CD4-positive, CD25-positive, alpha-beta regulatory T cell (primary cell): ENCODE results near the gene MEGF6. TPM values are rescaled to one million over a fixed set of nuclear protein-coding genes. Genes with fewer than 3 reads are reported as not detected.

Experiments used
- ATAC-seq, 2 donors: fragments of 150-1000 bp; cut with Tn5 transposase; one replicate each; pipeline ENCODE4 v1.10.0; 2021; ENCODE audit warnings: low read depth in 2 of 2, moderate number of reproducible peaks in 2 of 2, moderate library complexity in 1 of 2
- DNase-seq, 3 donors: peaks; one replicate each; pipeline versions ENCODE4 v3.0.0 to v3.0.0-alpha.2; 2012 to 2022; ENCODE audit warnings: mixed read lengths in 1 of 3
- H3K27ac ChIP-seq: one replicate; pipeline ENCODE4 v1.7.0; 2013; ENCODE audit warnings: mild to moderate bottlenecking, low read length; ENCODE audit not compliant: insufficient read depth, poor library complexity, severe bottlenecking
- H3K27me3 ChIP-seq: one replicate; pipeline ENCODE4 v1.7.0; 2013; ENCODE audit warnings: low read length; ENCODE audit not compliant: control insufficient read depth, insufficient read depth
- H3K36me3 ChIP-seq: one replicate; pipeline ENCODE4 v1.7.0; 2013; ENCODE audit warnings: mild to moderate bottlenecking, low read length, moderate library complexity; ENCODE audit not compliant: control insufficient read depth, insufficient read depth
- H3K4me1 ChIP-seq: 2 replicates; pipeline ENCODE4 v1.7.0; 2013; ENCODE audit warnings: mild to moderate bottlenecking, low read length; ENCODE audit not compliant: insufficient read depth, control insufficient read depth, poor library complexity, severe bottlenecking
- H3K4me3 ChIP-seq: one replicate; pipeline ENCODE4 v1.7.0; 2013; ENCODE audit warnings: low read depth, mild to moderate bottlenecking, low read length, moderate library complexity
- H3K9me3 ChIP-seq, 2 experiments: 1 replicate in 1 of 2; 2 replicates in 1 of 2; pipeline ENCODE4 v1.7.0; 2013; ENCODE audit warnings: low read length in 2 of 2, mild to moderate bottlenecking in 1 of 2, moderate library complexity in 1 of 2; ENCODE audit not compliant: control insufficient read depth in 2 of 2
- H3K27ac Mint-ChIP-seq, 3 donors: one replicate each; pipeline ENCODE4 v1.8.0; 2020 to 2022; ENCODE audit warnings: mild to moderate bottlenecking in 3 of 3, mixed read lengths in 3 of 3, moderate library complexity in 2 of 3
- H3K27me3 Mint-ChIP-seq: one replicate; pipeline ENCODE4 v1.8.0; 2022; ENCODE audit warnings: mild to moderate bottlenecking, mixed read lengths
- H3K36me3 Mint-ChIP-seq: one replicate; pipeline ENCODE4 v1.8.0; 2020; ENCODE audit warnings: mixed read lengths
- H3K4me1 Mint-ChIP-seq, 4 donors: one replicate each; pipeline ENCODE4 v1.8.0; 2020 to 2022; ENCODE audit warnings: mixed read lengths in 4 of 4, mild to moderate bottlenecking in 1 of 4
- H3K4me3 Mint-ChIP-seq, 4 donors: one replicate each; pipeline ENCODE4 v1.8.0; 2020 to 2022; ENCODE audit warnings: mild to moderate bottlenecking in 4 of 4, mixed read lengths in 4 of 4, moderate library complexity in 3 of 4
- H3K9me3 Mint-ChIP-seq, 7 donors: one replicate each; pipeline ENCODE4 v1.8.0; 2020 to 2022; ENCODE audit warnings: mixed read lengths in 7 of 7, mild to moderate bottlenecking in 3 of 7, moderate library complexity in 2 of 7
- polyA plus RNA-seq, 4 donors: library from polyadenylated mRNA; unstranded; fragments of 300-500 nt; fragmentation: Illumina TruSeq; gene quantifications; one replicate each; pipeline ENCODE4 v1.2.3, GENCODE V29; 2021
- total RNA-seq: library from RNA; stranded (reverse); gene quantifications from one replicate; pipeline ENCODE4 v1.2.3, GENCODE V29; 2022

MEGF6 gene
- total RNA-seq (123 TPM), polyA plus RNA-seq (1 to 10 TPM; 4.7 to 9.8 (median 6.5) TPM)

DNA sequence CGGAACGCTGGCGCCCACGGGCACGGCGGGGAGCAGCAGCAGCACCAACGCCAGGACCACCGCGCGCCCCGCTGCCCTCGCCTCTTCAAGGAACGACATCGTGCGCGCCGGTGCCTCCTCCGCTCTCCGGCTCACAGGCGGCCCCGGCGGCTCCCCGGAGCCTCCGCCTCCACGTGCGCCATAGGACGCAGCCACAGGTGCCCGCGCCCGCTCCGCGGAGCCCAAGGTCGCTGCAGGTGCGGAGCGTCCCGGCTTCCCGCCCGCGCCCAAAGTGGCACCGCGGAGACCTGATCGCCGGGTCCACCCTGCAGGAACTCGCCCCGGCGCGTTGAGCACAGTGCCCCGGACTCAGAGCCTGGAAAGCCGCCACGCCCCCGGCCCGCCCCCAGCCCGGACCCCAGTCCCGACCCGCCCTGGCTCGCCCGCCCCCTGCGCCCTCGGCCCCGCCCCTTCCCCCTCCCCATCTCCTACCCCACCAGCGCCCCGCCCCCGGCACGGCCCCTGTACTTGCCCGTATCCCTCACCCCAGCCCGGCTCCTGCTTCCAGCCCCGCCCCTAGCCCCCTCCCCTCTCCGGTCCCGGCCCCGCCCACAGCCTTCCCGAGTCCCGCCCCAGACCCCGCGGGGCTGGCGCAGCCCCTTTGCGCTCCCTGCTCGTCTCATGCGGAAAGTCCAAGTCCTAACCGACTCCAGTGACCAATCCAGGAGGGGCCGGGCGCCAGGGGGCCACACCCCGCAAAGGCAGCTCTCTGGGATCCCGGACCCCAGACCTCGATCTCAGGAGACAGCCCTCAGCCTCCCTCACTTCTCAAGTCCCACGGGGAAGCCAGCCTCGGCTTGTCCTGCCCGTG lies at the start of gene MEGF6:
Gene MEGF6 (minus strand): TSS at position 339 of the 850 bp plus-strand sequence. CDS start 240 bp downstream, at position 99.
- no peak within 1 kb of the TSS for H3K27ac Mint-ChIP-seq
- no peaks in the 10 kb centered on the region for H3K36me3 Mint-ChIP-seq
- no peak within 1 kb of the TSS for H3K27ac ChIP-seq
- H3K9me3 ChIP-seq: no peaks in the 10 kb centered on the region
- H3K4me1 ChIP-seq: peaks cover 16% of the 10 kb centered on the region
- DNase-seq (peak in 1 of 3 donors; percentile 53), ATAC-seq (peak in 1 of 2 donors; percentile 46)
- H3K4me3 ChIP-seq: no peak within 1 kb of the TSS
- peak within 1 kb of the TSS; percentile 56 to 80 (median 64) for H3K4me3 Mint-ChIP-seq
- H3K27me3 ChIP-seq: no peaks in the 10 kb centered on the region
- H3K9me3 Mint-ChIP-seq: peaks cover 0 to 3% (median 0%) of the 10 kb centered on the region in 7 donors
- H3K36me3 ChIP-seq: no peaks in the 10 kb centered on the region
- peaks cover 41% of the 10 kb centered on the region for H3K27me3 Mint-ChIP-seq
- H3K4me1 Mint-ChIP-seq: peaks cover 0 to 16% (median 0%) of the 10 kb centered on the region in 4 donors

DNA sequence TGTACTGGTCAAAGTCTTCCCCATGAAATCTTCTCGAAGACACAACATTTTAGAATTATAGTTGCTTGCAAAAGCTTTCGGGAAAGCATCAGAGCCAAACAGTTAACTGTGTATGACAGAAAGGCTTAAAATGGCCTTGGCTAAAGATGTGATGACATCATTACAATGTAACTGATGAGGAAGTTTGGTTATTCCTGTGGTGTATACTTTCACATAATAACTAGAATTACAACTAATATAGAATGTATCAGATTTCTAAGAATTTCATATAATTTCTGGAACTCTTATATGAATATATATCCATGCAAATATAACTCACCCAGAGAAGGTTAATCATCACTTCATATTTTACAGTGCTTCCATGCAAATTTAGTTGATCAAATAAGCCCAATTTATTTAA lies 49.4 kb upstream of the MEGF6 start:
- no peaks in the 10 kb centered on the region for H3K4me1 Mint-ChIP-seq
- peaks cover 32% of the 10 kb centered on the region for H3K27me3 Mint-ChIP-seq

GRCh38 chr1:3659093-3659492 lies 47.8 kb upstream of the MEGF6 start:
- DNase-seq: no peak
- H3K4me3 ChIP-seq: no peak overlapping the region
- Mint-ChIP-seq H3K9me3 (no peaks in the 10 kb centered on the region), H3K4me3 (no peak overlapping the region), H3K27ac (no peak overlapping the region), H3K4me1 (no peaks in the 10 kb centered on the region), H3K27me3 (peaks cover 44% of the 10 kb centered on the region), H3K36me3 (no peaks in the 10 kb centered on the region)
- H3K27ac ChIP-seq: no peak overlapping the region
- no peak for ATAC-seq
- H3K9me3 ChIP-seq: no peaks in the 10 kb centered on the region
- H3K4me1 ChIP-seq: no peaks in the 10 kb centered on the region
- no peaks in the 10 kb centered on the region for H3K27me3 ChIP-seq
- no peaks in the 10 kb centered on the region for H3K36me3 ChIP-seq

More for the DNA sequence above, 49.4 kb upstream of the MEGF6 start:
- H3K9me3 ChIP-seq: no peaks in the 10 kb centered on the region
- ATAC-seq: no peak
- Mint-ChIP-seq H3K9me3 (no peaks in the 10 kb centered on the region), H3K4me3 (no peak overlapping the region), H3K36me3 (no peaks in the 10 kb centered on the region), H3K27ac (no peak overlapping the region)
- H3K36me3 ChIP-seq: no peaks in the 10 kb centered on the region
- H3K27me3 ChIP-seq: no peaks in the 10 kb centered on the region
- no peak for DNase-seq
- no peak overlapping the region for H3K4me3 ChIP-seq
- H3K4me1 ChIP-seq: no peaks in the 10 kb centered on the region
- H3K27ac ChIP-seq: no peak overlapping the region

DNA sequence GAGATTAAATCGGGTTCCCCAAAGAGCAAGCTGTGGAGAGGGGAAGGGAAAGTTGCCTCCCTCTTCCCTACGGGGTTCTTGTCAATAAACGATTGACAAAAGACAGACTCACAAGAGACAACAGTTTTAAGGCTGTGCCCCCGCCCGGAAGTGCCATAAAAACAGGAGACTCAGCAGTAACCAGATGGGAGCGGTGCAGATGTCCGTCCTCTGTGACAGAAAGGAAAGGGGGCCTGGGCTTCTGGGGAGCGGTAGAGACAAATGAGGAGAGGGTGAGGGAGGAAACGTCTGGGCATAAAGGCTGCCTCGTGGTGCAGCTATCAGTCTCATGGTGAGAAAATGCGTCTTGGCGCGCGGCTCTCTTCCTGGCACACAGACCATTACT lies 46.9 kb upstream of the MEGF6 start:
- H3K27ac Mint-ChIP-seq: no peak overlapping the region
- no peaks in the 10 kb centered on the region for H3K9me3 ChIP-seq
- no peaks in the 10 kb centered on the region for H3K36me3 ChIP-seq
- no peak for ATAC-seq
- H3K9me3 Mint-ChIP-seq: peaks cover 0 to 2% (median 0%) of the 10 kb centered on the region in 7 donors
- H3K4me3 ChIP-seq: no peak overlapping the region
- DNase-seq: no peak
- H3K4me1 ChIP-seq: no peaks in the 10 kb centered on the region
- H3K27me3 ChIP-seq: peaks cover 4% of the 10 kb centered on the region
- H3K36me3 Mint-ChIP-seq: no peaks in the 10 kb centered on the region
- H3K4me1 Mint-ChIP-seq: peaks cover 0 to 4% (median 0%) of the 10 kb centered on the region in 4 donors
- peaks cover 51% of the 10 kb centered on the region for H3K27me3 Mint-ChIP-seq
- H3K4me3 Mint-ChIP-seq: no peak overlapping the region
- H3K27ac ChIP-seq: no peak overlapping the region

DNA sequence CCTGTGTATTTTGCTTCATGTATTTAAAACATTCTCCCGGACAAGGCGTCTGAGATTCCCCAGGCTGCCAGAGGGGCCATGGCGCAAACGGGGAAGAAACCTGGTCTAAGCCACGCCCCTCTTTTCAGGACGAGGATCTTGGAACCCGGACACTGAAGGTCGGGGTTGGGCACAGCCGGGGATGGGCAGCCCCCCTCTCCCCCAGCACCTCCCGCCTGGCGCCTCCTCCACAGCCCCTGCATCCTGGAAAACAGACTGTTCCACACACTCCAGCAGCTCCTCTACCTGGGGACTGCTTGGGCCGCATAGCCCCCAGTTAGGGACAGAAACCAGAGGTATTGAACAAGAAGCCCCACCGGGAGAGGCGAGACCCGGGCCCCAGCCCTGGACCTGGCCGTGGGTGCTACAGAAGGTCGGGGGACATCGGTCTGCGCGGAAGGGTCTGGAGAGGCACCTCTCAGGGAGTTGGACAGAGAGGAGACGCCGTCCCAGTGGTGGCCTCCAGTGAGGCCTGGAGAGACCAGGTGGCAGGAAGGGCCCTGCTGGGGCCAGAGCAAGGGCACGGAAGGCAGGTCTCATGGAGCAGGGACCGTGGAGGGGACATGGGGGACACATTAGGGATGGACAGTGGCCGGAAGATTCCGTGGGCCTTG lies 46.4 kb upstream of the MEGF6 start:
- Histone ChIP-seq H3K9me3 (no peaks in the 10 kb centered on the region), H3K36me3 (no peaks in the 10 kb centered on the region), H3K27ac (no peak overlapping the region), H3K4me3 (no peak overlapping the region), H3K4me1 (peaks cover 3% of the 10 kb centered on the region), H3K27me3 (peaks cover 4% of the 10 kb centered on the region)
- Mint-ChIP-seq H3K4me1 (peaks cover 0 to 4% (median 0%) of the 10 kb centered on the region in 4 donors), H3K4me3 (no peak overlapping the region), H3K27ac (no peak overlapping the region), H3K9me3 (peaks cover 0 to 2% (median 0%) of the 10 kb centered on the region in 7 donors), H3K36me3 (no peaks in the 10 kb centered on the region), H3K27me3 (peaks cover 50% of the 10 kb centered on the region)
- no peak for DNase-seq
- no peak for ATAC-seq

DNA sequence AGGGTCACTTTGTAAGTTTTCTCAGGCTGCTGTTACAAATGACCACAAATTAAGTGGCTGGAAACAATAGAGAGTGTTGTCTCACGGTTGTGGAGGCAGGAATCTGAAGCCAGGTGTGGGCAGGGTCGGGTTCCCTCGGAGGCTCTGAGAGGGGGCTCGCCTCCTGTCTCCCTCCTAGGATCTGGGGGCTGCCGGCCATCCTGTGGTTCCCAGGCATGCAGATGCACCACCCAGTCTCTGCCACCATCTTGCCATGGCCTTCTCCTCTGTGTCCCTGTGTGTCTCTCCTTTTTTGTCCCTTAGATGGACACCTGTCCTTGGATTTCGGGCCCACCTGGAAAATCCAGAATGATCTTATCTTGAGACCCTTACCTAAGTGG lies 45.8 kb upstream of the MEGF6 start:
- Mint-ChIP-seq H3K27me3 (peaks cover 50% of the 10 kb centered on the region), H3K9me3 (peaks cover 0 to 2% (median 0%) of the 10 kb centered on the region in 7 donors), H3K36me3 (no peaks in the 10 kb centered on the region), H3K27ac (no peak overlapping the region), H3K4me1 (peaks cover 0 to 4% (median 0%) of the 10 kb centered on the region in 4 donors), H3K4me3 (no peak overlapping the region)
- Histone ChIP-seq H3K36me3 (no peaks in the 10 kb centered on the region), H3K4me3 (no peak overlapping the region), H3K4me1 (peaks cover 8% of the 10 kb centered on the region), H3K27ac (no peak overlapping the region), H3K9me3 (no peaks in the 10 kb centered on the region), H3K27me3 (peaks cover 4% of the 10 kb centered on the region)
- DNase-seq: no peak
- no peak for ATAC-seq

- peaks cover 13% of the 10 kb centered on the region for H3K4me1 ChIP-seq
- H3K36me3 ChIP-seq: no peaks in the 10 kb centered on the region
- H3K4me3 Mint-ChIP-seq: peak overlapping the region in 1 of 4 donors; percentile 63
- H3K27me3 ChIP-seq: peaks cover 4% of the 10 kb centered on the region
- peaks cover 0 to 2% (median 0%) of the 10 kb centered on the region in 7 donors for H3K9me3 Mint-ChIP-seq
- H3K4me3 ChIP-seq: no peak overlapping the region
- no peaks in the 10 kb centered on the region for H3K9me3 ChIP-seq
- peak in 1 of 2 donors; percentile 38 for ATAC-seq
- no peak overlapping the region for H3K27ac Mint-ChIP-seq
- peak in 1 of 3 donors; percentile 30 for DNase-seq
- peaks cover 50% of the 10 kb centered on the region for H3K27me3 Mint-ChIP-seq
- H3K4me1 Mint-ChIP-seq: peaks cover 0 to 4% (median 0%) of the 10 kb centered on the region in 4 donors
- no peaks in the 10 kb centered on the region for H3K36me3 Mint-ChIP-seq
- no peak overlapping the region for H3K27ac ChIP-seq
Measured at GRCh38 chr1:3656450-3657095, 45.3 kb upstream of the MEGF6 start.
